ENCODE measurements around the gene PRG3.

The PRG3 gene

DNA sequence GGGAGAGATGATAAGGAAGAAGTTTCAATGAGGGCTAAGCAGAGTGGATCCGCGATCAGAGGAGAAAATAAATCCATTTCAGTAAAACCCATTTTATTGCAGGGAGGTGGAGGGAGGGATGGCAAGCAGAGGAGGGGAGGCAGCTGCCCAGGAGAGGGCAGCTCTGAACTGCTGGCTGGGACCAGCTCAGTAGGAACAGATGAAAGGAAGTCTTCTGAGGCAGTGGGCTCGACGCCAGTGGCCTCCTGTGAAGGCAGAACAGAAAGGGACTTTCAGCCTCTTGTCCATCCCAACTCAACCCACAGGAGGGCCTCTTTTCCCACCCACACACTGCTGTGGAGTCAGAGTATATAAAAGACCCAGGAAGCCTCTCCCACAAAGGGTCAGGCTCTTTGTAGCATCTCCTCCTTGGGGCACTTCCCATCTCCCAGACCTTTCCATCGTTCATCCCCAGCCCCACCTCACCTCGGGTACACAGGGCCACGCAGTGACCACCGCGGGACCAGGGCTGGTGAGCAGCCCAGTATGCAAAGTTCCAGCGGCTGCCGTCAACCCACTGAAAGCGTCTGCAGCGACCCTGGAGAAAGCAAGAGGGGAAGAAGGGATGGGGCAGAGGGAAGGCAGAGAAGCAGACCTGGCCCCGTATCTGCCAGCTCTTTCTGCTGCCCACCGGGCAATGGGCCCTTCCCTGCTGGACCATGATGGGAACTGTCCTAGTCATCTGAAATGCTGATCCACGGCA is 6.5 kb upstream of the PRG3 start:
- H3K36me3 Mint-ChIP-seq (ENCODE audit: low read depth) = no peaks in the 10 kb centered on the region
- no peak overlapping the region for H3K27ac Mint-ChIP-seq
- no peaks in the 10 kb centered on the region for H3K4me1 Mint-ChIP-seq (ENCODE audit: low read depth)
- no peak overlapping the region for H3K4me3 Mint-ChIP-seq
- H3K9me3 Mint-ChIP-seq = no peaks in the 10 kb centered on the region
- no peak for DNase-seq (ENCODE audit: low spot score)
- H3K27me3 Mint-ChIP-seq (ENCODE audit: low read depth) = peaks cover 3% of the 10 kb centered on the region

- Mint-ChIP-seq H3K4me3 (no peak overlapping the region), H3K9me3 (no peaks in the 10 kb centered on the region), H3K27ac (no peak overlapping the region), H3K27me3 (ENCODE audit: low read depth) (peaks cover 3% of the 10 kb centered on the region), H3K4me1 (ENCODE audit: low read depth) (no peaks in the 10 kb centered on the region), H3K36me3 (ENCODE audit: low read depth) (no peaks in the 10 kb centered on the region)
- DNase-seq (ENCODE audit: low spot score) = no peak
Observed at GRCh38 chr11:57386178-57386940, 5.4 kb upstream of the PRG3 start.

DNA sequence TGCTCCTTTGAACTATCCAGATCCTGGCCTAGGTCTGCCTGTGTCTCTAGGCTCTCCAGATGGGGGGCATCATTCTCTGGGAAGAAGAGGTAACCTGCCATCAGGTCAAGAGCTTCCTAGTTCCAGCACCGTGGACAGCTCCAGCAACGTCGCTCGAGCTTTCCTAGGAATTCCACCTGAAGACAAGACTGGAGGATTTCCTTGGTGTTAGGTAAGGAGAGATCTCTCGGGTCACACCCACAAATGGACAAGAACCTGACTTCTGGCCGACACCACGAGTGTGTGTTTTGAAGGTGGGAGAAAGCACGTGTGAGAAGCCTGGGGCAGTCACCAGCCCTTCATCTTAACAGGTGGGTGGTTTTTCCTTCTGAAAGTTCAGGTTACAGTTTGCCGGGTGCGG is 1.2 kb downstream of the PRG3 start:
- Mint-ChIP-seq H3K27me3 (ENCODE audit: low read depth) (no peaks in the 10 kb centered on the region), H3K36me3 (ENCODE audit: low read depth) (no peaks in the 10 kb centered on the region), H3K27ac (no peak overlapping the region), H3K4me1 (ENCODE audit: low read depth) (no peaks in the 10 kb centered on the region), H3K9me3 (no peaks in the 10 kb centered on the region), H3K4me3 (no peak overlapping the region)
- DNase-seq (ENCODE audit: low spot score) = no peak

DNA sequence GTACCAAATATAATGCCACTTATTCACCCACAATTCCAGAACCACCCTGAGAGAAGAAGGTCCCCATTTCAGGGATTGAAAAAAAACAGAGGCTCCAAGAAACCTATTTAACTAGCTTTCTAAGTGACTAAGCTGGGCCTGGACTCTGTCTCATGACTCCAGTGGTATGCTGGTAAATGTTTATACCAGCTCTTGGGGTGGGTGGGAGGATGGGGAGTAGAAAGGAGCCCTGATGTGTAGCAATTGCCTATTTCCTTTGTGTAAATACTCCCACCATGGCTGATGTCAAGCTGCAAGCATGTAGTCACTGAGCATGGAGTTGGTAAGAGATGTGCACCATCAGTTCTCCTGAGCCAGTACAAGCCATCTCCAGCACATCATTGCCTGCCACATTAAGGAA is 2.8 kb downstream of the PRG3 start:
- Mint-ChIP-seq H3K27ac (no peak overlapping the region), H3K4me3 (no peak overlapping the region), H3K4me1 (ENCODE audit: low read depth) (no peaks in the 10 kb centered on the region), H3K9me3 (no peaks in the 10 kb centered on the region), H3K36me3 (ENCODE audit: low read depth) (no peaks in the 10 kb centered on the region), H3K27me3 (ENCODE audit: low read depth) (no peaks in the 10 kb centered on the region)
- DNase-seq (ENCODE audit: low spot score) = no peak

DNA sequence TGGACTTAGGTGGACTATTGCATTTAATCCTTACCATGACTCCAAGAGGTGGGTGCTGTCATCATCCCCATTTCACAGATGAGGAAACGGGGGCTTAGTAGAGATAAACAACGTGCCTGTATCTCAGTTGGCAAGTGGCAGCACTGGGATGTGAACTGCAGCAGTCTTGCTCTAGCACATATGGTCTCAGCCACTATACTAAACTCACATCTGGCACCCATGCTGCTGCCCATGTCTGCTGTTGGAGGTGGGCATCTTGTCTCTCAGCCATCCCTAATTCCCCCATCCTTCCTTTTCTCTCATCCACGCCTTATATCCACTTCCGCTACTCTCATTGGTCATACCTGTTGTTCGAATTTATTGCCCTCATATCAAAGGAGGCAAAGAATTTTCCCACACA is 3.8 kb downstream of the PRG3 start:
- DNase-seq (ENCODE audit: low spot score) = no peak
- Mint-ChIP-seq H3K27ac (no peak overlapping the region), H3K4me3 (no peak overlapping the region), H3K36me3 (ENCODE audit: low read depth) (no peaks in the 10 kb centered on the region), H3K27me3 (ENCODE audit: low read depth) (no peaks in the 10 kb centered on the region), H3K9me3 (no peaks in the 10 kb centered on the region), H3K4me1 (ENCODE audit: low read depth) (no peaks in the 10 kb centered on the region)

DNA sequence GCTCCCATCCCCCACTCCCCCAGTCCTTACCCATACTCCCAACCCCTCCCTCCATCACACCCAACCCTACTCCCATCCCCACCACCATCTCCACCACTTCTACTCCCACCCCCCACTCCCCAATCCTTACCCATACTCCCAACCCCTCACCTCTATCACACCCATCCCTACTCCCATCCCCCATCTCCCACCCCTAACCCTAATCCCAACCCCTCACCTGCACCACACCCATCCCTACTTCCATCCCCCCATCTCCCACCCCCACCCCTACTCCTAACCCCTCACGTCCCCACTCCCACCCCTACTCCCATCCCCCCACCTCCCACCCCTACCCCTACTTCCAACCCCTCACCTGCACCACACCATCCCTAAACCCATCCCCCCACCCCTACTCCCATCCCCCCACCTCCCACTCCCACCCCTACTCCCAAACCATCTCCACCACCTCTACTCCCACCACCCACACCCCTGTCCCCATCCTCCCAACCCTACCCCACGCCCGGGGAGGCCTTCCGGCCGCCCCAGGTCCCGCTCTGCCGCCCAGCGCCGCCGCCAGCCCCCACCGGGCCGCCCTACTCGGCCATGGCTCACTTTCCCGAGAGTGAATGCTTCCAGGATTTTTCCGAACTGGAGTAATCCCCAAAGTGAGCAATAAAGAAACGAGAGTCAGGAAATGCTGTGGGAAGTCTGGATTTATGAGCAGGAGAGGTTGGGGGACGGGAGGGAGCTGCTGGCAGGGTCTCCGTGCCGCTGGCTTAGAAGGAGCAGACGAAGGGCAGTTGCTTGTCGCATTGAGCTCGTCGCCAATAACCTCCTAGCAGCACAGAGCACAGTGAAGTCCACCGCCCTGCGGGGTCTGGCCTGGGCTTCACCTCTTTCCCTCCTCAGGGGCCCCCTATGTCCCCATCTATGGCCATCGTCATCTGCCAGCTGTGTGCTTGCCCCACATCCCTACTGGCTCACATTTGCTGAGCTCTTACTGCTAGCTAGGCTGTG is 4.6 kb downstream of the PRG3 start:
- Mint-ChIP-seq H3K9me3 (no peaks in the 10 kb centered on the region), H3K4me3 (no peak overlapping the region), H3K4me1 (ENCODE audit: low read depth) (no peaks in the 10 kb centered on the region), H3K27me3 (ENCODE audit: low read depth) (no peaks in the 10 kb centered on the region), H3K36me3 (ENCODE audit: low read depth) (no peaks in the 10 kb centered on the region), H3K27ac (no peak overlapping the region)
- DNase-seq (ENCODE audit: low spot score) = no peak

GRCh38 chr11:57375490-57375889 is 5.5 kb downstream of the PRG3 start:
- Mint-ChIP-seq H3K27ac (no peak overlapping the region), H3K9me3 (no peaks in the 10 kb centered on the region), H3K36me3 (ENCODE audit: low read depth) (no peaks in the 10 kb centered on the region), H3K4me3 (no peak overlapping the region), H3K27me3 (ENCODE audit: low read depth) (no peaks in the 10 kb centered on the region), H3K4me1 (ENCODE audit: low read depth) (no peaks in the 10 kb centered on the region)
- no peak for DNase-seq (ENCODE audit: low spot score)

DNA sequence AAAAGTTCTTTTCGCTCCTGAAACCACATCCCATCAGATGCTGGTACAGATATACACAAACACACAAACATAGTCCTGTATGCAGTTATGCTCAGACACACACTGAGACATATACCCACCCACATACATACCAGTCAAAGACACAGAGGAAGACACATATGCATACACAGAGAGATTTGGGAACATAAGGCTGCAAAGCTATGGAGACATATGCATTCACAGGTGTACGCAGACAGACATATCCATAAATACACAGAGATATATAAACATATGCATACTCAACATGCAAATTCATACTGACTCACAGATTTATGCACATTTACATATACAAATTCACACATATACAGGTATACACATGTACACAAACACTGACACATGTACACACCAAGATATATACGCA is 6.0 kb downstream of the PRG3 start:
- Mint-ChIP-seq H3K9me3 (no peaks in the 10 kb centered on the region), H3K36me3 (ENCODE audit: low read depth) (no peaks in the 10 kb centered on the region), H3K4me3 (no peak overlapping the region), H3K27me3 (ENCODE audit: low read depth) (no peaks in the 10 kb centered on the region), H3K4me1 (ENCODE audit: low read depth) (no peaks in the 10 kb centered on the region), H3K27ac (no peak overlapping the region)
- DNase-seq (ENCODE audit: low spot score) = no peak

DNA sequence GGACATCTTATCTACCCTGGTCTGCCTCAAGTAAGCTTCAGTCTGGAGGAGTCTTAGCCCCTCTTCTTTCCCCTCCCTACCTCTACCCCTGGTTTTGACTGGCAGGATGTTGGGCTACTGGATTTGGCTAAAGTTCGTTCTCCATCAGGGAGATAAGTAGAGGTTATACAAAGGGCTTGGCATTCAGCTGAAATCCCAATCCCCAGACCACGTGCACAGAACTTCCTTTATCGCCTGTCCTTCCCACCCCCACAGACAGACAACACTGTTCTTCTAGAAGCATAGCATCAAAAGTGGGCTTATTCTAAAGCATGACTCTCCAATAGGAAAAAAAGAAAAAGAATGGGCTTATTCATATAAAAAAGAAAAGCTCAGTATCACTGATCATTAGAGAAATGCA is 7.8 kb downstream of the PRG3 start:
- Mint-ChIP-seq H3K27me3 (ENCODE audit: low read depth) (no peaks in the 10 kb centered on the region), H3K4me3 (no peak overlapping the region), H3K4me1 (ENCODE audit: low read depth) (no peaks in the 10 kb centered on the region), H3K9me3 (no peaks in the 10 kb centered on the region), H3K36me3 (ENCODE audit: low read depth) (no peaks in the 10 kb centered on the region), H3K27ac (no peak overlapping the region)
- no peak for DNase-seq (ENCODE audit: low spot score)

- H3K27me3 Mint-ChIP-seq (ENCODE audit: low read depth) = no peaks in the 10 kb centered on the region
- no peaks in the 10 kb centered on the region for H3K36me3 Mint-ChIP-seq (ENCODE audit: low read depth)
- no peak overlapping the region for H3K4me3 Mint-ChIP-seq
- no peak overlapping the region for H3K27ac Mint-ChIP-seq
- no peak for DNase-seq (ENCODE audit: low spot score)
- H3K9me3 Mint-ChIP-seq = no peaks in the 10 kb centered on the region
- no peaks in the 10 kb centered on the region for H3K4me1 Mint-ChIP-seq (ENCODE audit: low read depth)
Observed at GRCh38 chr11:57370941-57371340, 10.0 kb downstream of the PRG3 start.

GRCh38 chr11:57370251-57370650 is 10.7 kb downstream of the PRG3 start:
- no peaks in the 10 kb centered on the region for H3K4me1 Mint-ChIP-seq (ENCODE audit: low read depth)
- H3K4me3 Mint-ChIP-seq = no peak overlapping the region
- H3K36me3 Mint-ChIP-seq (ENCODE audit: low read depth) = no peaks in the 10 kb centered on the region
- H3K27ac Mint-ChIP-seq = no peak overlapping the region
- H3K27me3 Mint-ChIP-seq (ENCODE audit: low read depth) = no peaks in the 10 kb centered on the region
- no peaks in the 10 kb centered on the region for H3K9me3 Mint-ChIP-seq
- no peak for DNase-seq (ENCODE audit: low spot score)

DNA sequence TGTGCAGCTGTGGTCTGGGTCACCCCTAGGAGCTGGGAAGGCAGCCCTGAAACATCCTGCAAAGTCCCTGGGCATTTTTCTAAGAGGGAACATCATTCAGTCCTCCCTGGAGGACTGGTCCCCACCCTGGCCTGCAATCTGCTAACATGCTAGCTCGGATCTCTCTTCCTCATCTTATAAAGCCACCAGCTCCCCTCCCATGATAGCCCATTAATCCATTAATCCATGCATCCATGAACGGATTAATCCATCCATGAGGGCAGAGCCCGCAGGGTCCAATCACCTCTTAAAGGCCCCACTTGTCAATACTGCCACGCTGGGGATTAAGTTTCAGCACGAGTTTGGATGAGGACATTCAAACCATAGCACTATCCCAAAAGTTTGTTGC is 12.1 kb downstream of the PRG3 start:
- DNase-seq (ENCODE audit: low spot score) = no peak
- no peaks in the 10 kb centered on the region for H3K27me3 Mint-ChIP-seq (ENCODE audit: low read depth)
- H3K4me1 Mint-ChIP-seq (ENCODE audit: low read depth) = no peaks in the 10 kb centered on the region
- H3K4me3 Mint-ChIP-seq = no peak overlapping the region
- no peaks in the 10 kb centered on the region for H3K36me3 Mint-ChIP-seq (ENCODE audit: low read depth)
- H3K9me3 Mint-ChIP-seq = no peaks in the 10 kb centered on the region
- H3K27ac Mint-ChIP-seq = no peak overlapping the region

- H3K4me1 Mint-ChIP-seq (ENCODE audit: low read depth) = no peaks in the 10 kb centered on the region
- H3K36me3 Mint-ChIP-seq (ENCODE audit: low read depth) = no peaks in the 10 kb centered on the region
- DNase-seq (ENCODE audit: low spot score) = no peak
- no peaks in the 10 kb centered on the region for H3K9me3 Mint-ChIP-seq
- H3K27ac Mint-ChIP-seq = no peak overlapping the region
- no peaks in the 10 kb centered on the region for H3K27me3 Mint-ChIP-seq (ENCODE audit: low read depth)
- no peak overlapping the region for H3K4me3 Mint-ChIP-seq
Observed at GRCh38 chr11:57368106-57368844, 12.7 kb downstream of the PRG3 start.

All from T-helper 2 cell treated with Interferon-gamma antibody and Interleukin-4, amounts not matched to agents 5 μg/mL and 100 μg/mL, for 36 hours (primary cell).